ENCODE measurements around the gene CCR4.
"Not testable (repeated sequence)": the region's sequence is repeated elsewhere in the genome, so short reads cannot be mapped to it uniquely, and the experiment has no call there.

Gene CCR4

DNA sequence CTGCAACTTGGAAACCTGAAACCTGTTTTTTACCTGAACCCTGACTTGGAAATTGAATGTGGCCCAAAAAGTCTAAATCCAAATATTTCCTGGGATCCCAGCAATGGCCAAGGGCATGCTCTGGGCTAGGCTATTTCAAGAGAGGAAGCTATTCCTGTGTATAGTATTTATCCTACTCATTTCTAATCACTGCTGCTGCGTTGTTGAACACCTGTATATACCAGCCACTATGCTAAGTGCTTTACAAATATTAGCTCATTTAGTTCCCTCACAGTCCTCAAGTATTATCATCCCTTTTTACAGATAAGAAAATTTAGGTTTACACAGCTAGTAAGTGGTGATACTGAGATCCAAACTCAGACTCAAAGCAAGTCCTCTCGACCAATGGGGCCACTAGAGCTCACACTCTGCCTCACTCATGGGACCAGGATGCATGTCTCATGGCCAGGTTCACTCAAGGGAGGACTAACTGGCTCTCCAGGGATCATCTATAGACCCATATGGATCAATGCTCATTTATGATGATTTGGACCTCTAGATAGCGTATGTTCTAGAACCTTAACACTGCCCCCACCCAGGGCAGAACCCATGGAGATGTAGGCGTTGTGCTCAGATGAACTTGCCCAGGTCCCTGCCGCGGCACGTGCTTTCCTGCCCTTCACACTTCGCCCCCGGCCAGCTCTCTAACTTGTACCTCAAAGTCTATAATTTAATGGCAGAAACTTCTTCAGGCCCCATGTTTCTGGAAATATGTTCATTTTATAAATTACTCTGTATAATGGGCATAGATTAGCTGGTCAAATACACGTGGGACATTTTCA is 2.6 kb upstream of the CCR4 start:
- no peak for DNase-seq
- intact Hi-C loops (cut with DNase I) = no loop called here

DNA sequence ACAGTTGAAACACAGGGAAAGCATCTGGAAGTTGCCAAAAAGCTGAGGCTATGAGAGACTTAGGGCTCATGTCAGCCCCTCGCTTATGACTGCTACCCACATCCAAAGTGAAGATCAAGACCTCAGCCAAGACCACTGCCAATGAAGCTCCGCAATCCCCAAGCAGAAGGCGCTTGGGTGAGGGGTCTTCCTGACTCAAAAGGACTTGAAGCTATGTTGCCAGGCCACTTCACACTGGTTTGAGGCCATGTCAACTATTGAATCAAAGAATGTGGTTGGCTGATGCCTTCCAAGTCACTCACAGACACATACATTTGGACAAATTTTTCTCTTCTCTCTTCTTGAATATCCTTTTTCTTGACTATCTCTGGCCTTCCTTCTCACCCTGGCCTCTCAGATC is 928 bp upstream of the CCR4 start:
- DNase-seq = no peak
- intact Hi-C loops (cut with DNase I) = no loop called here

DNA sequence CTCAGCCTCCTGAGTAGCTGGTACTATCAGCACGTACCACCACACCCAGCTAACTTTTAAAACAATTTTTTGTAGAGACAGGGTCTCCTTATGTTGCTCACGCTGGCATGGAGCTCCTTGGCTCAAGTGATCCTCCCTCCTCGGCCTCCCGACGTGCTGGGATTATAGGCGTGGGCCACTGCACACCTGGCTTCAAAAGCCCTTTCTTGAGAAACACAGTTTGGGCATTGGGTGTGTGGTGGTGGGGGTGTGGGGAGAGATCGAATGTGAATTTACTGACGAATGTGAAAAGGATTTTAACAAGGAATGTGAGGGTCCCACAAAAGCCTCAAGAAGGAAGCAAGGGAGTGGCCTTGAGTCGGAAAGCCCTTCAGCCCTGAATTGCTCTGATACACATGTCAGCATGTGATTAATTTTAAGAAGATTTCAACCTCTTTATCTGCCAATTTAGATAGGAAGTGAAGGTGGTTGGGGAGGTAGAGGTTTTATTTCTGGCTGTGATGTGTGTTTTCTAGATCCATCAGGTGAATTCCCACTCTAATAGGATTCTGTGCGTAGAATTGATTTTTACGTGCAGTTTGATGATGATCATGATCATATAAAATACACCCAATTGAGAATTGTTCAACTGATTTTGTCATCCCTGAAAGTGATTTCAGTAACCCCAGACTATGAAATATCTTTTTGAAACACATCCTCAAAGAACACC is 1.1 kb downstream of the CCR4 start:
- no peak for DNase-seq
- intact Hi-C loops (cut with DNase I) = no loop called here

DNA sequence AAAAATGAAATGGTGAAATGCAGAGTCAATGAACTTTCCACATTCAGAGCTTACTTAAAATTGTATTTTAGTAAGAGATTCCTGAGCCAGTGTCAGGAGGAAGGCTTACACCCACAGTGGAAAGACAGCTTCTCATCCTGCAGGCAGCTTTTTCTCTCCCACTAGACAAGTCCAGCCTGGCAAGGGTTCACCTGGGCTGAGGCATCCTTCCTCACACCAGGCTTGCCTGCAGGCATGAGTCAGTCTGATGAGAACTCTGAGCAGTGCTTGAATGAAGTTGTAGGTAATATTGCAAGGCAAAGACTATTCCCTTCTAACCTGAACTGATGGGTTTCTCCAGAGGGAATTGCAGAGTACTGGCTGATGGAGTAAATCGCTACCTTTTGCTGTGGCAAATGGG is 3.1 kb downstream of the CCR4 start:
- intact Hi-C loops (cut with DNase I) = no loop called here

DNA sequence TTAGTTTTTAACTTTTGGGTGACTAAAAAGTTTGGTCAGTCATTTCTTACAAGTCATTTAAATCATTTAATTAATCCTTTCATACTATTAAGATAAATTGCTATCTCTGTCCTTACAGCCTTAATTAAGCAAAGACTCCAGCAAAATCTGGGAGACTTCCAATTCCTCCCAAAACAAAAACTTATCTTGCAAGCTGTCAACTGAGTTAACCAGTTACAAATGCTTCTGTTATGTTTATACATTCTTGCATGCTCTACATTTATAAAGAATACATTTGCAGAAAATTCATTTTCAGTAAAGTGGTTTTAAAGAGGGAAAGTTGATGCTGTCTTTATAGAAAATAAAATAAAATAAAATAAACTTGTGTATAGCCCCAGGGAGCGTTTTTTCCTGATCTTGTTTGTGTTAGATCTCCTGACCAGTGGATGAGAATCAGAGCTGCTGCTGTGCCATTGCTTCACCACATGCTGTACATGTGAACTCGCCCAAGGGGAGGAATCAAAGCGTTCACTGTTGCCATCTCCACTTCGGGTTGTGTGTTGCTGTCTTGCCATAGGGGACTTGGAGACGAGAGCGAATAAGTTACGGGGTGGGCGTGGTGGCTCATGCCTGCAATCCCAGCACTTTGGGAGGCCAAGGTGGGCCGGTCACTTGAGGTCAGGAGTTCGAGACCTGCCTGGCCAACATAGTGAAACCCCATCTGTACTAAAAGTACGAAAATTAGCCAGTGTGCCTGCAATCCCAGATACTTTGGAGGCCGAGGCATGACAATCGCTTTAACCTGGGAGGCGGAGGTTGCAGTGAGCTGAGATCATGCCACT is 5.5 kb downstream of the CCR4 start:
- intact Hi-C loops (cut with DNase I) = no loop called here
- no peak for DNase-seq

More for the DNA sequence above, 3.1 kb downstream of the CCR4 start:
- no peak for DNase-seq

DNA sequence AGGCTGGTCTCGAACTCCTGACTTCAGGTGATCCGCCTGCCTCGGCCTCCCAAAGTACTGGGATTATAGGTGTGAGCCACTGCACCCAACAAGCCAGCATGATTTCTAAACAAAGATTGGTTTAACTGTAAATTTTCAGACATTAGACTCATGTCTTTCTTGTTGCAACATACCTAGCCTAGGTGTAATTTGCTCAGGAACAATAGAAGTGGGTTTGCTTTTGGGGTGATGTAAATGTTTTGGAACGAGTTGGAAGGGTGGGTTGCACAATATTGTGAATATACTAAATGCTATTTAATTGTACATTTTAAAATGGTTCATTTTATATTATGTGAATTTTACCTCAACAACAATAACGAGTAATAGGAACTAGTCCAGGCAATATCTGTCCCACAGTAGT is 7.1 kb downstream of the CCR4 start:
- intact Hi-C loops (cut with DNase I) = no loop called here
- DNase-seq = peak in 1 of 42 donors; percentile 12

DNA sequence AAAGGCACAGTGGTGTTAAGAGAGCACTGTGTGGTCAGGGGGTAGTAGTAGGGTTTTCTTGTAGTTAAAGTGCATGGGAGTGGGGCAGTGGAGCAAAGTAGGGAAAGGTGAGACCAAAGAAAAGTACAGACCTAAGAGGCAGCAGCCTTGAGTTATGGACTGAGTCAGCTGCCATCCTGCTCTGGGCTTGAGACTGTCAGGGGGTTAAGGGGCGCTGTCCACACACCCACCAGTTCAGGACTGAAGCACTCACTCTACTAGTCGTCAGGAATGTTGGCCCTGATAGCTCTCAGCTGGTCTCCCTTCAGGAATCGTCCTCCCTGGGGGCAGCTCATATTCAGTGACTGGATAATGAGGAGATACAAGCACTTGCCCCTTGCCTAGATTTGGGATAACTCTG is 7.9 kb downstream of the CCR4 start:
- peak in 1 of 42 donors; percentile 13 for DNase-seq
- intact Hi-C loops (cut with DNase I) = no loop called here

DNA sequence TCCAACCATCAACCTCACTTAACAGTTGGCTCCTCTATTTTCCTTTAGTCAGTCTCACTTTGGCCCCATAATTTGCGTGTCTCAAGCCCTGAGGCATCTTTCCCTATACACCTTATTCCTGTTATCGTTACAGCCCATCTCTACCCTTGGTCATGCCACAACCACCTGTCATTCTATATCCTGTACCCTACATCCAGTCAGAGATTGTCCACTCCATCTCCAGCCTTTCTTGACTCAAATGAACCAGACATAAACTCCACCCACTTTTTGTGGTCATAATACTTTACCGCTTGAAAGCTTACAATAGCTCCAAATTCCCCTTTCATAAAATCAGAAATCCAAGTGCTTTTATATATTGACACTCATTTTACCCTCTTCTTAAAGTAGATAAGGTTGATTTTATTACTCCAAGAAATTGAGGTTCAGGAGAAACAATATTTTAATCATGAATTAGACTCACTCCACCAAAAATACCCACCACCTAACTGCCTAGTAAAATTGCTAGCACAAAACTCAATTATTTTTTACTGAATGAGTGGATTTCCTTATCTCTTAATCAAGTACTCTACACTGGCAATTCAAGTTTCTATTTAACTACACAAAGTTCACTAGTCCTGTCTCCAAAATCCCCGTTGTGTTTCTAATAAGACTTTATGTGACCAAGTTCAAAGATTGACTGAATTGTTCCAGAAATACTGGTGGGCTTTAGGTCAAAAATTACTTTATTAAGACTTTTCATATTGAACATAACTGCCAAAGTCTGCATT is 9.1 kb downstream of the CCR4 start:
- DNase-seq = peak in 1 of 42 donors; percentile 9
- intact Hi-C loops (cut with DNase I) = no loop called here

DNA sequence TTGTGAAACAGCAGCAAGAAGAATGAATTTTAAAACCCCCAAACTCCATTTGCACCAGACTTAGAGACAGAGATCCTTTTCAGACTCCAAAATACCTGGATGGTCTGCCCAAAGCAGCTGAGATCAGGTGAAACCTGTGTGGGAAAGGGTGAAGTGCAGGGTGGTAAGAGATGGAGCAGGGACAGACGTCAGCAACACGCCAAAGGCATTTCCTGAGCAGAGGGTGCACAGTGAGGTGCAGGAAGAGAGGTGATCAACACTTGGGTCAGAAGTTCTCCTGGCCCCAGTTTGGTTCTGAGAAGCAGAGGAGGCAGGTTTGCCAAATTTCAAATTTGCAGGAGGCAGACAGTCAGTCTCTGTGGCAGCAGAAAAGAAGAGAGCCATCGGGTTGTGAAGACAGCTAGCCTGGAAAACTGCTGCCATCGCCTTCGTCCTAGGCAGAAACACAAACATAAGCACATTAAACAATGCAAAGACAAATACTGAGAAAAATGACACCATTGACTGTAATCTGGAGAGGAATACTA is 9.8 kb downstream of the CCR4 start:
- intact Hi-C loops (cut with DNase I) = no loop called here

DNA sequence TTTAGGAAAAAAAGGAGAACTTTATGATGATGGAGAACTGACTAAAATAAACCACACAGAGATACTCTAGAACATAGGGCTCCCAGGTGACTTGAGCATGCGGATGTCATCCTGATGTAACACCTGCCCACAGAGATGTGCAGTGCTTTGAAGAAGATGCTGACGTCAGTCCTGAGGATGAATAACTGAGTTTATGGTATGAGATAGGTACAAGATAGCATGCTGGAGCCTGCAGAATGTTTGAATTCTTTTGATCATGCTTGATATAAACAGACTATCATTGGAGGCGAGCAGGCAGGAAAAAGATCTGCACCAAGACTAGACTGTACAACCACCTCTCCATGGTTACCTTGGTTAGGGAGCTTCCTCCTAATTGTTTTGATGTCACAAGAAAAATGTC is 12.4 kb downstream of the CCR4 start:
- intact Hi-C loops (cut with DNase I) = no loop called here
- DNase-seq = no peak

More for the DNA sequence above, 9.8 kb downstream of the CCR4 start:
- DNase-seq = peak in 1 of 42 donors; percentile 31

DNA sequence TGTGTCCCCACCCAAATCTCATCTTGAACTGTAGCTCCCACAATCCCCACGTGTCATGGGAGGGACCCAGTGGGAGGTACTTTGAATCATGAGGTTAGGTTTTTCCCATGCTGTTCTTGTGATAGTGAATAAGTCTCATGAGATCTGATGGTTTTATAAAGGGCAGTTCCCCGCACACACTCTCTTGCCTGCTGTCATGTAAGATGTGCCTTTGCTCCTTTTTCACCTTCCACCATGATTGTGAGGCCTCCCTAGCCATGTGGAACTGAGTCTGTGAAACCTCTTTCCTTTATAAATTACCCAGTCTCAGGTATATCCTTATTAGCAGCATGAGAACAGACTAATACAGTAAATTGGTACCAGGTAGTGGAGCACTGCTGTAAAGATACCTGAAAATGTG is 13.3 kb downstream of the CCR4 start:
- DNase-seq; intact Hi-C loops (cut with DNase I): not testable (repeated sequence)

DNA sequence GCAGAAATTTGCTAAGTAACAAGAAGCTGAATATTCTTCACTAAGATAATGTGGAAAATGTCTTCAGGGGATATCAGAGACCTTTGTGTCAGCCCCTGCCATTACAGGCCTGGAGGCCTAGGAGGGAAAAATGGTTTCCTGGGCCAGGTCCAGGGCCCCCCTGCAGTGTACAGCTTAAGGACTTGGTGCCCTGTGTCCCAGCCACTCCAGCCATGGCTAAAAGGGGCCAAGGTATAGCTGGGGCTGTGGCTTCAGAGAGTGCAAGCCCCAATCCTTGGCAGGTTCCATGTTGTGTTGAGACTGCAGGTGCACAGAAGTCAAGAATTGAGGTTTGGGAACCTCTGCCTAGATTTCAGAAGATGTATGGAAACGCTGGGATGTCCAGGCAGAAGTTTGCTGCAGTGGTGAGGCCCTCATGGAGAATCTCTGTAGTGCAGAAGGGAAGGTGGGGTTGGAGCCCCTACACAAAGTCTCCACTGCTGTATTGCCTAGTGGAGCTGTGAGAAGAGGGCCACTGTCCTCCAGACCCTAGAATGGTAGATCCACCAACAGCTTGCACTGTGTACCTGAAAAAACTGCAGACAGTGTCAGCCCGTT is 14.3 kb downstream of the CCR4 start:
- intact Hi-C loops (cut with DNase I); DNase-seq: not testable (repeated sequence)

DNA sequence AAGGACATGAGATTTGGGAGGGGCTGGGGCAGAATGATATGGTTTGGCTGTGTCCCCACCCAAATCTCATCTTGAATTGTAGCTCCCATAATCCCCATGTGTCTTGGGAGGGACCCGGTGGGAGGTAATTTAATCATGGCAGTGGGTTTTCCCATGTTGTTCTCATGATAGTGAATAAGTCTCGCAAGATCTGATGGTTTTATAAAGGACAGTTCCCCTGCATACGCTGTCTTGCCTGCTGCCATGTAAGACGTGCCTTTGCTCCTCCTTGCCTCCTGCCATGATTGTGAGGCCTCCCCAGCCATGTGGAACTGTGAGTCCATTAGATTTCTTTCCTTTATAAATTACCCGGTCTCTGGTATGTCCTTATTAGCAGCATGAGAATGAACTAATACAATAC is 15.2 kb downstream of the CCR4 start:
- intact Hi-C loops (cut with DNase I); DNase-seq: not testable (repeated sequence)

DNA sequence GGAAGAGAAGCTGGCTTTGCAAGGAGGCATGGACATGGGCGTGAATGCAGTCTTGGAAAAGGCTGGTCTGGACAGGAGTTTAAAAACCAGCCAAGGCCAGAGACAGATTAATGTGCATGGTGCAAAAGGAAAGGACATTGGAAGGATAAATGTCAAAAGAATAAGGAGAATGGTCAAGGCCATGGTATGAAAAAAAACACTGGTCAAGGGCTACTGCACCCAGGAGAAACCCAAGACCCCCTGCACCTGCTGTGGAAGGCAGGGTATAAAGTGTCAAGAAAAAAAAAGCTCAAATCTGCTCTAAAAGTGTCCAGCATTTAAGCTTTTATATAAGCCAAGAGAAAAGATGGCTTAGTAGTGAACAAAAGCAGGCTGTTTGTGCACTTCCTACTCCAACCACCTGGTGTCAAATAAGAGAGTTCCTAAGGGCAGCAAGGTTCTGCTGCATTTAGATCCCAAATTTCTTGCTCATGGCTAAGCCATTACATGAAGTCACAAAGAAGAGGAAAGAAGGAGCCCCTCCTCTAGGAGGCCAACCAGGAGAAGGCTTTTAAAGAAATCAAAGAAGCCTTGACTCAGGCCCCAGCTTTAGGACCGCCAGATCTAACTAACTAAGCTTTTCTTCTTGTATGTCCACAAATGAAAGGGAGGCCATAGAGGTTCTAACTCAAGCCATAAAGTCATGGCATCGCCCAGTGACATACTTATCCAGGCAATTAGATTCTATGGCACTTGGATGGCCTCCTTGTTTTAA is 16.9 kb downstream of the CCR4 start:
- intact Hi-C loops (cut with DNase I) = no loop called here
- no peak for DNase-seq

DNA sequence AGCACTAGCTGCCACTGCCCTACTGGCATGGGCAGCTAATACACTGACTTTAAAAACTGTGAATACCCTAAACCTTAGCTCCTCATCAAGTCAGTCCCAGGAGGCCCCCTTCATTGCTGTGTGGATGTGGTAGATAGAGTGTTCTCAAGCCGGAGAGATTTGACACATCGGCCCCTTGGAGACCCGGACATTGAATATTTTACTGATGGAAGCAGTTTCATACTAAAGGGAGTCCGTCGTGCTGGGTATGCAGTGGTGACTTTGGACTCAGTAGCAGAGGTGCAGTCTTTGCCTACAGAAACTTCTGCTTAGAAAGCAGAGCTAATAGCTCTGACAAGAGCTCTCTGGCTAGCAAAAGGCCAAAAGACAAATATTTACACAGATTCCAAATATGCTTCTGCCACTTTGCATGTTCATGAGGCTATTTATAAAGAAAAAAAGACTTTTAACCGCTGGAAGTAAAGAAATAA is 17.5 kb downstream of the CCR4 start:
- intact Hi-C loops (cut with DNase I) = no loop called here
- no peak for DNase-seq

DNA sequence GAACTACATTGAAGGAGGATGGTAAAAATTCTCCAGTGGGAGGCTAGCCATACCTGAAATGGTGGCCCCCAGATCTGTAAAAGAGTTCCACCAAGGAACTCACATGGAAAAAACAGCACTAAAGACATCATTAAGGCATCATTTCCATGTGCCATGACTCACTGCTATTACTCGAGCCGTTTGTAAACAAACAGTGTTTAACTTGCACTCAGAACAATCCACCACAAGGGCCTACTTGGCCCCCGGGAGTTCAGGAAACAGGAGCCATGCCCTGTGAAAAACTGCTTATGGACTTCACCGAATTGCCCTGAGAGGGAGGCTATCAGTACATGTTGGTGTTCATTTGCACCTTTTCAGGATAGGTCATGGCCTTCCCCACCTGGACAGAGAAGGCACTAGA is 18.2 kb downstream of the CCR4 start:
- no peak for DNase-seq

DNA sequence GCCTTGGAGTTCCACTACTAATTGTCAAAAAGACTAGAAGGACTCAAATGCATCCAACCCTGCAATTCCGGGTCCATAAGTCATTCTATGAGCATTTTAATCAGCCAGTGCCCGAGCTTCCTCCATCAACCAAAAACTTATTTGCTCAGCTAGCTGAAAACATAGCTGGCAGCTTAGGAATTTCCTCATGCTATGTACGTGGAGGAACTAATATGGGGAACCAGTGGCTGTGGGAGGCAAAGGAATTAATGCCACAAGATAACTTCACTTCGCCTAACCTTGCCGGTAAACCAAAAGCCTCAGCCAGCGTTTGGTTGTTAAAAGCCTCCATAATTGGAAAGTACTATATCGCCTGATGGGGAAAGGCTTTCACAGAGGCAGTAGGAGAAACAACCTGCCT is 19.8 kb downstream of the CCR4 start:
- DNase-seq; intact Hi-C loops (cut with DNase I): not testable (repeated sequence)

More for the DNA sequence above, 18.2 kb downstream of the CCR4 start:
- intact Hi-C loops (cut with DNase I) = no loop called here

Data from head of caudate nucleus (tissue), 42 donors.